IMR-90 (cell line): Measurements from ENCODE around the gene APPL2. TPM values are rescaled to one million over a fixed set of nuclear protein-coding genes. Genes with fewer than 3 reads are reported as not detected.

ENCODE experiments used
- ATAC-seq: fragments of 200-7000 bp; cut with Tn5 transposase; 2 replicates; pipeline ENCODE4 v1.9.1; 2020; ENCODE audit warnings: low read depth, mild to moderate bottlenecking, moderate library complexity
- BruUV-seq: library from RNA; stranded (reverse); fragments of 400-500 nt; replicated peaks from 2 replicates; lab custom pipeline; 2021; lab: Mats Ljungman, UMichigan
- CTCF ChIA-PET: fragments of 300-600 bp; formaldehyde crosslinking; extraction: SDS; loops from one replicate; lab custom pipeline; 2021; ENCODE audit warnings: antibody characterized with exemption; lab: Yijun Ruan, JAX
- POLR2A ChIA-PET: fragments of 300-600 bp; sonication (Branson Sonifier 250); formaldehyde crosslinking; loops from one replicate; lab custom pipeline; 2022; ENCODE audit warnings: antibody characterized with exemption; ENCODE audit not compliant: unreplicated experiment; lab: Charles Lee
- DNase-seq: peaks from one replicate; pipeline ENCODE4 v3.0.0; 2013
- H2AFZ ChIP-seq: replicated peaks from 2 replicates; pipeline ENCODE3; 2013; ENCODE audit warnings: low read length, mild to moderate bottlenecking; ENCODE audit not compliant: poor library complexity
- H2AK5ac ChIP-seq: 2 replicates; pipeline ENCODE4 v1.6.1; 2013; ENCODE audit warnings: low read depth, low read length, inconsistent platforms
- H2AK9ac ChIP-seq: replicated peaks from 2 replicates; pipeline ENCODE3; 2013; ENCODE audit warnings: mild to moderate bottlenecking, low read depth, low read length, moderate library complexity; ENCODE audit not compliant: poor library complexity
- H2BK120ac ChIP-seq: 2 replicates; pipeline ENCODE4 v1.6.1; 2013; ENCODE audit warnings: low read depth, low read length, inconsistent platforms
- H2BK15ac ChIP-seq: 3 replicates; pipeline ENCODE4 v1.6.1; 2013; ENCODE audit warnings: low read depth, low read length, inconsistent platforms
- H2BK20ac ChIP-seq: 2 replicates; pipeline ENCODE4 v1.6.1; 2013; ENCODE audit warnings: low read depth, mild to moderate bottlenecking, inconsistent platforms, low read length, moderate library complexity
- H2BK5ac ChIP-seq: 2 replicates; pipeline ENCODE4 v1.6.1; 2013; ENCODE audit warnings: mild to moderate bottlenecking, low read depth, low read length, inconsistent platforms; ENCODE audit not compliant: poor library complexity, severe bottlenecking
- H3K14ac ChIP-seq: replicated peaks from 2 replicates; pipeline ENCODE4 v1.6.1; 2013; ENCODE audit warnings: low read depth, low read length, inconsistent platforms
- H3K18ac ChIP-seq: 2 replicates; pipeline ENCODE4 v1.6.1; 2013; ENCODE audit warnings: low read depth, low read length, control low read depth
- H3K23ac ChIP-seq: 2 replicates; pipeline ENCODE4 v1.6.1; 2013; ENCODE audit warnings: low read depth, low read length, inconsistent platforms
- H3K27ac ChIP-seq: 2 replicates; pipeline ENCODE4 v1.5.1; 2013; ENCODE audit warnings: mild to moderate bottlenecking, control low read depth, low read length; ENCODE audit not compliant: insufficient read depth
- H3K27me3 ChIP-seq: 2 replicates; pipeline ENCODE4 v1.6.1; 2013; ENCODE audit warnings: low read length; ENCODE audit not compliant: control insufficient read depth, insufficient read depth
- H3K36me3 ChIP-seq: 2 replicates; pipeline ENCODE4 v1.6.1; 2013; ENCODE audit warnings: low read length, mixed read lengths; ENCODE audit not compliant: control insufficient read depth, insufficient read depth
- H3K4ac ChIP-seq: 2 replicates; pipeline ENCODE4 v1.6.1; 2013; ENCODE audit warnings: low read depth, low read length, inconsistent platforms
- H3K4me1 ChIP-seq: 2 replicates; pipeline ENCODE4 v1.6.1; 2013; ENCODE audit warnings: low read length, mixed read lengths; ENCODE audit not compliant: control insufficient read depth, insufficient read depth
- H3K4me2 ChIP-seq: 2 replicates; pipeline ENCODE4 v1.6.1; 2013; ENCODE audit warnings: low read depth, mild to moderate bottlenecking, control low read depth, low read length, moderate library complexity
- H3K4me3 ChIP-seq: 2 replicates; pipeline ENCODE4 v1.5.1; 2013; ENCODE audit warnings: low read depth, mild to moderate bottlenecking, control low read depth, low read length, moderate library complexity; ENCODE audit not compliant: insufficient read depth
- H3K56ac ChIP-seq: 2 replicates; pipeline ENCODE4 v1.6.1; 2013; ENCODE audit warnings: low read length, inconsistent platforms; ENCODE audit not compliant: insufficient read depth; ENCODE audit errors: extremely low read depth
- H3K79me1 ChIP-seq, 2 experiments: 2 replicates each; pipeline ENCODE4 v1.6.1; 2013; ENCODE audit warnings: low read length in 2 of 2, inconsistent platforms in 1 of 2, low read depth in 1 of 2
- H3K9ac ChIP-seq: 2 replicates; pipeline ENCODE4 v1.6.1; 2013; ENCODE audit warnings: low read depth, low read length, control low read depth
- H3K9me1 ChIP-seq: 2 replicates; pipeline ENCODE4 v1.6.1; 2013; ENCODE audit warnings: low read length, inconsistent platforms; ENCODE audit not compliant: insufficient read depth
- H3K9me3 ChIP-seq: 2 replicates; pipeline ENCODE4 v1.6.1; 2013; ENCODE audit warnings: low read length; ENCODE audit not compliant: control insufficient read depth, insufficient read depth
- H4K20me1 ChIP-seq: 2 replicates; pipeline ENCODE4 v1.6.1; 2013; ENCODE audit warnings: low read length, inconsistent platforms; ENCODE audit not compliant: insufficient read depth
- H4K5ac ChIP-seq: 2 replicates; pipeline ENCODE4 v1.6.1; 2013; ENCODE audit warnings: mild to moderate bottlenecking, low read depth, low read length, control low read depth
- H4K8ac ChIP-seq, 2 experiments: 2 replicates each; pipeline ENCODE4 v1.6.1; 2013; ENCODE audit warnings: low read depth in 2 of 2, low read length in 2 of 2, control low read depth in 1 of 2, inconsistent platforms in 1 of 2
- H4K91ac ChIP-seq: 2 replicates; pipeline ENCODE4 v1.6.1; 2013; ENCODE audit warnings: low read depth, low read length, inconsistent platforms; ENCODE audit not compliant: insufficient read depth
- CEBPB ChIP-seq: IDR thresholded peaks from 2 replicates; pipeline ENCODE4 v1.6.1; 2012; ENCODE audit warnings: low read depth, low read length, improper control_type of control experiment
- MAZ ChIP-seq: IDR thresholded peaks from 2 replicates; pipeline ENCODE4 v1.6.1; 2012; ENCODE audit warnings: low read depth, mild to moderate bottlenecking, low read length, improper control_type of control experiment, moderate library complexity, borderline replicate concordance
- USF2 ChIP-seq: fragments of 150-350 bp; IDR thresholded peaks from 2 replicates; pipeline ENCODE4 v1.6.1; 2017; ENCODE audit warnings: mild to moderate bottlenecking, antibody characterized with exemption, low read length, low read depth
- WGBS, 2 experiments: methylation state at CpG; one replicate each; pipeline versions ENCODE4 v1.1.5 to v1.1.7; 2013; ENCODE audit warnings: missing lambda C conversion rate in 2 of 2; ENCODE audit not compliant: insufficient read length in 1 of 2; ENCODE audit errors: extremely low coverage in 2 of 2; 5-methylcytosine and 5-hydroxymethylcytosine counted together
- dilution Hi-C: fragments of 300-500 bp; cut with HindIII; formaldehyde crosslinking; loops from one replicate; pipeline ENCODE4 v1.14.3; 2018; ENCODE audit warnings: low sequenced_read_pairs; ENCODE audit not compliant: unreplicated experiment
- in situ Hi-C: fragments of 300-500 bp; cut with MboI; formaldehyde crosslinking; loops from 3 replicates; pipeline ENCODE4 v1.14.3; 2019; ENCODE audit warnings: low sequenced_read_pairs, inconsistent platforms, mixed read lengths
- intact Hi-C: fragments of 100-400 bp; cut with micrococcal nuclease; formaldehyde crosslinking; loops from 2 replicates; pipeline ENCODE4 v1.10.0; 2022
- polyA plus RNA-seq, 3 experiments: library from polyadenylated mRNA; depleted of rRNA; stranded (reverse); fragments of >200 nt; gene quantifications; 2 replicates each; pipeline ENCODE4 v1.2.3, GENCODE V29; 2012; ENCODE audit warnings: low replicate concordance in 1 of 3
- total RNA-seq: library from RNA; depleted of rRNA; stranded (reverse); fragments of >200 nt; gene quantifications from 2 replicates; pipeline ENCODE4 v1.2.3, GENCODE V29; 2012

APPL2 gene
- total and polyA plus RNA-seq, 2 of the 4 experiments (the other 2 are of a cell fraction) = 42.3 to 65.8 TPM

- no CpG with 5 or more reads among the region's 1 CpG for WGBS, 2 experiments
- CTCF ChIA-PET = interaction anchor here (1.9 kb wide), 1 partner anchor 135 kb away, joined by 4 read pairs; no protein-coding TSS in a partner anchor
Measured at GRCh38 chr12:105234197-105234596, 1.8 kb downstream of the APPL2 start.

More at GRCh38 chr12:105234197-105234596, 1.8 kb downstream of the APPL2 start:
- Histone ChIP-seq H2BK5ac (peak overlapping the region; percentile 18), H2BK15ac (peak overlapping the region; percentile 54; the same call in 1 of the 3 replicates), H3K4me1 (peaks cover 15% of the 10 kb centered on the region), H2AK5ac (peak overlapping the region; percentile 72; the same call in 1 of the 2 replicates), H4K91ac (peak overlapping the region; percentile 26), H3K4me3 (peak overlapping the region; percentile 93), H3K14ac (peak overlapping the region; percentile 73), H3K4ac (peak overlapping the region; percentile 28), H2AK9ac (peak overlapping the region; percentile 38), H4K20me1 (peaks cover 9% of the 10 kb centered on the region; the same call in 1 of the 2 replicates), H3K23ac (peak overlapping the region; percentile 83), H3K56ac (peak overlapping the region; percentile 93), H3K9me3 (no peaks in the 10 kb centered on the region), H3K18ac (no peak overlapping the region), H3K36me3 (no peaks in the 10 kb centered on the region), H2BK20ac (peak overlapping the region; percentile 22; the same call in 1 of the 2 replicates), H3K4me2 (peak overlapping the region; percentile 97), H3K9me1 (peaks cover 16% of the 10 kb centered on the region), H4K8ac (peak overlapping the region in 1 of 2 experiments; percentile 7; a peak in 1 of 4 replicates), H3K9ac (peak overlapping the region; percentile 89; the same call in 1 of the 2 replicates), H4K5ac (no peak overlapping the region; the same call in 1 of the 2 replicates), H3K27me3 (no peaks in the 10 kb centered on the region), H2AFZ (no peak overlapping the region), H2BK120ac (peak overlapping the region; percentile 29), H3K27ac (peak overlapping the region; percentile 27; the same call in 1 of the 2 replicates), H3K79me1 (peaks cover 10 to 49% of the 10 kb centered on the region in 2 experiments)
- dilution Hi-C loops = no loop called here
- POLR2A ChIA-PET = no interaction called here
- DNase-seq (no peak), ATAC-seq (no peak)
- intact Hi-C loops = loop anchor here (2.0 kb wide), 2 partner anchors 23 to 149 kb away; no protein-coding TSS in a partner anchor
- TSS peak; percentile 30 for BruUV-seq
- in situ Hi-C loops = no loop called here
- no peak for TF ChIP-seq MAZ
- TF ChIP-seq CEBPB = no peak
- no peak for TF ChIP-seq USF2
